GM23248 (cell line): Measurements from ENCODE around the gene AP4E1.

Experiments used
- EZH2 ChIP-seq: fragments of 200-600 bp; sonication (generic); IDR thresholded peaks from 2 replicates; pipeline ENCODE4 v1.6.1; 2018; ENCODE audit warnings: antibody characterized with exemption, mild to moderate bottlenecking; ENCODE audit not compliant: insufficient read depth, poor library complexity, severe bottlenecking
- EZH2phosphoT487 ChIP-seq: fragments of 200-600 bp; sonication (generic); IDR thresholded peaks from 2 replicates; pipeline ENCODE4 v1.6.1; 2018; ENCODE audit warnings: antibody characterized with exemption, moderate library complexity, mild to moderate bottlenecking, low read depth; ENCODE audit not compliant: insufficient read depth

DNA sequence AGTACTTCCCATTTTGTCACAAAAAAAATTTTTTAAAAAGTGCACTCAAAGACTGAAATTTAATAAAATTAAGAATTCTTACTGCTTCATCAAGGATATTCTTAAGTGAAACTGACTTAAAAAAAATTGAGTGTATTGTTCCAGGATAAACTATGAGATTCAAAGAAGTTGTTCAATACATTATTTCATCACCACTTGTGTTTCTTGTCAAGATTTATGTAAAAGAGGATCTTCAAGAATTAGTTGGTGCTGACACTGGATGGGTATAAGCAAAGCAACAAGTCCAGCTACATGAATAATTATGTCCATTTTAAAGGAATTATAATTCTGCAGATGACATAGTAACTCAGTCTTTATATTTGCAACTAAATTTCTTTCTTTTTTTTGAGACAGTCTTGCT lies 4.3 kb upstream of the AP4E1 start:
- TF ChIP-seq EZH2 (no peak), EZH2phosphoT487 (no peak)
